ENCODE data around the gene PYURF.

DNA sequence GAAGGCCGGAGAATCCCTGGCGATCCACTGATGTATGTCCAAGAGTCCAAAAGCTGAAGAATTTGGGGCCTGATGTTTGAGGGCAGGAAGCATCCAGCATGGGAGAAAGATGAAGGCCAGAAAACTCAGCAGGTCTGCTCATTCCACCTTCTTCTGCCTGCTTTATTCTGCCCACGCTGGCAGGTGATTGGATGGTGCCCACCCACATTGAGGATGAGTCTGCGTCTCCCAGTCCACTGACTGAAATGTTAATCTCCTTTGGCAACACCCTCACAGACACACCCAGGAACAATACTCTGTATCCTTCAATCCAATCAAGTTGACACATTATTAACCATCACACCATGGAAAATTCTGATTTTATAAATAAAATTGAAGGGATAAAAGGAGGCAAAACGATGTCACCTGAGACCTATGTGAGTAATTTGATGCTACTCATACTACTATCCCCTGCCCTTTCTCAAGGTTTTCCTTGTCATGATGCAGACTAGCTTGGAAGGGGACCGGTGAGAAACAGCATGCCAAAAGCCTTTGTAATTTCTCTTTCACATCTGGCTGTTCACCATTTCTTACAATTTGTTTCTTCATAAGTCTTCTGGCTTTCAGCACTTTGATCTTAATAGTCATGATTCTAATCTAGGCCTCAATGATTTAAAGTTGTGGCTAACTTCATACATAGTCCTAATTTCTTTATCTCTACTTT, 9.7 kb upstream of the PYURF start:
- TF ChIP-seq CTCF (IDR thresholded peaks at IDR 0.05; ENCODE audit: poor library complexity, severe bottlenecking) (no peak), REST (IDR thresholded peaks at IDR 0.05; ENCODE audit: borderline replicate concordance) (no peak), TAF1 (IDR thresholded peaks at IDR 0.05; ENCODE audit: low read depth) (no peak), EZH2 (IDR thresholded peaks at IDR 0.05; ENCODE audit: borderline replicate concordance, insufficient read depth, low read length, poor library complexity, severe bottlenecking) (no peak), SMC3 (conservative IDR thresholded peaks at IDR 0.05; ENCODE audit: poor library complexity) (no peak), POLR2AphosphoS5 (IDR thresholded peaks at IDR 0.05) (no peak), EP300 (conservative IDR thresholded peaks at IDR 0.05; ENCODE audit: poor library complexity, severe bottlenecking) (no peak), MXI1 (conservative IDR thresholded peaks at IDR 0.05; ENCODE audit: poor library complexity, severe bottlenecking) (no peak)
